Measurements from ENCODE around the gene RPTOR. TPM values are rescaled to one million over a fixed set of nuclear protein-coding genes. Genes with fewer than 3 reads are reported as not detected.
"Not testable (repeated sequence)": the region's sequence is repeated elsewhere in the genome, so short reads cannot be mapped to it uniquely, and the experiment has no call there.

Gene RPTOR
- total and polyA plus RNA-seq, 3 experiments from 2014 or later, result 7.9 to 69.4 (median 63.9) TPM

DNA sequence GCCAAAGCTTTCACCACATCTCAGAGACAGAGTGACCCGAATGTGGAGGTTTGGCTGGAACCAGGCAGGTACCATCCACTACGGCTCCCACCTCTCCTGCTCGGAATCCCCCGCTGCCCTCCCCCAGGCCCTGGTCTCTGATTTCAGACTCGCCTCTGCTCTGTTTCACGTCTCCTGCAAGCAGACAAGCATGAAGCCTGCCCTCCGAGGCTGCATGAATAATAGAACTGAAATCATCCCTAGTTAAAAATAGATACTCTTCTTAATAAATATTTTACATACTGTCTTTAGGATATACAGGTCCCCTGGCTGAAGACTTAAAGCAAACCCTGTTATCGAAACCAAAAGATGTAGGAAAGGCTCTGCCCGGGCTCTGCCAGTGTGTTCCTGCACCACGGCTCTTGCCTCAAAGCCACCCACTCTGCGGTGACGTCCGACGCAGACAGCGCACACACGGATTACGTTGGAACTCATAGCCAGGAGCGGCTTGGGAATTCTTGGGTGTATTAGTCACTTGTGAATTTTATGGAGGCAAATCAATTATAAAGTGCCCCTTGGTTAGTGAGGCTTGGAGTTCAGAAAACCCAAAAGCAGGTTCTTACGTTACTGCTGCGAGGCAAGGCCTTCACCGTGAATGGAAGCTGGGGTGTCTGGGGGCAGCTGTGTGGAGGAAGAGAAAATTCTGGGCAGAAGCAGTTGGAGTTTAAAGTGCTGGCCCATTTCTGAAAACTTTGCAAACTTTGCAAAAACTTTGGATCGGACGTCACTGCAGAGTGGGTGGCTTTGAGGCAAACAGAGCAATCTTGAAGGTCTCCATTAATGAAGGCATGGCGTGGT is 42.7 kb upstream of the RPTOR start:
- H3K4me1 ChIP-seq (ENCODE audit: insufficient read depth, low read length), result no peaks in the 10 kb centered on the region
- H3K4me3 ChIP-seq (ENCODE audit: low read length), result no peak overlapping the region
- H3K27ac Mint-ChIP-seq, result no peak overlapping the region
- no peaks in the 10 kb centered on the region for H3K9me3 ChIP-seq (ENCODE audit: low read length)
- ChIA-PET POLR2A (no interaction called here), CTCF (no interaction called here)
- DNase-seq, result no peak
- H3K36me3 ChIP-seq (ENCODE audit: insufficient read depth, low read length), result no peaks in the 10 kb centered on the region
- H3K4me1 Mint-ChIP-seq, result peaks cover 4 to 10% (median 7%) of the 10 kb centered on the region in 3 donors
- no peaks in the 10 kb centered on the region for H3K27me3 ChIP-seq (ENCODE audit: insufficient read depth, low read length, poor library complexity, severe bottlenecking)
- H3K4me3 Mint-ChIP-seq, result no peak overlapping the region
- H3K9me3 Mint-ChIP-seq, result no peaks in the 10 kb centered on the region
- no peaks in the 10 kb centered on the region for H3K36me3 Mint-ChIP-seq
- peaks cover 14 to 37% of the 10 kb centered on the region in 2 donors for H3K27me3 Mint-ChIP-seq
- no peak overlapping the region for H3K27ac ChIP-seq (ENCODE audit: low read depth, low read length)

DNA sequence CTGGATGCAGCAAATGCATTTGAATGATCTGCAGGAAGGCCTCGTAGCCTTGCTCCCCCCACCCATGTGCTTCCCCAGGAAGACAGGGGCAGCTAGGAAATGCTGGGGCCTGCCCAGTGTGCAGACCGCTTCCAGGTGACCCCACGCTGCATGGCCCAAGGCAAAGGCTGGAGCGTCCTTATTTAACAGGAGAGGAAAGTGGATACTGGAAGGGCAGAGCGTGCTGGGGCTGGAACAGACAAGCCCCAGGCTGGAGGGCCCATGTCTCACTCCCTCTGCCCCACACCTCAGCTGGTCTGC is 42.1 kb upstream of the RPTOR start:
- no peaks in the 10 kb centered on the region for H3K4me1 ChIP-seq (ENCODE audit: insufficient read depth, low read length)
- peaks cover 0 to 6% (median 3%) of the 10 kb centered on the region in 3 donors for H3K4me1 Mint-ChIP-seq
- H3K4me3 ChIP-seq (ENCODE audit: low read length), result no peak overlapping the region
- no peak overlapping the region for H3K27ac ChIP-seq (ENCODE audit: low read depth, low read length)
- no peaks in the 10 kb centered on the region for H3K36me3 ChIP-seq (ENCODE audit: insufficient read depth, low read length)
- ChIA-PET POLR2A (no interaction called here), CTCF (no interaction called here)
- DNase-seq, result no peak
- H3K4me3 Mint-ChIP-seq, result no peak overlapping the region
- H3K27me3 ChIP-seq (ENCODE audit: insufficient read depth, low read length, poor library complexity, severe bottlenecking), result no peaks in the 10 kb centered on the region
- H3K9me3 ChIP-seq (ENCODE audit: low read length), result no peaks in the 10 kb centered on the region
- H3K36me3 Mint-ChIP-seq, result no peaks in the 10 kb centered on the region
- H3K27me3 Mint-ChIP-seq, result peaks cover 14 to 34% of the 10 kb centered on the region in 2 donors
- H3K9me3 Mint-ChIP-seq, result no peaks in the 10 kb centered on the region
- no peak overlapping the region for H3K27ac Mint-ChIP-seq

DNA sequence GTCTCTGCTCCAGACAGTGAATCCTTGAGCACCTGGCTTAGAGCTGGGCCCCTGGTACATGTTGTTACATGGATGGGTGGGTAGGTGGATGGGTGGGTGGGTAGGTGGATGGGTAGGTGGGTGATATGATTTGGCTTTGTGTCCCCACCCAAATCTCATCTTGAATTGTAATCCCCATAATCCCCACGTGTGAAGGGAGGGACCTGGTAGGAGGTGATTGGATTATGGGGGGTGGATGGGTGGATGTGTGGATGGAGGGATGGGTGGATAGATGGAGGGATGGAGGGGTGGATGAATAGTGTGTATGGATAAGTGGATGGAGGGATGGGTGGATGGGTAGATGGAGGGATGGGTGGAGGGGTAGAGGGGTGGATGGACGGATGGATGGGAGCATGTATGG is 41.6 kb upstream of the RPTOR start:
- H3K36me3 ChIP-seq (ENCODE audit: insufficient read depth, low read length), result no peaks in the 10 kb centered on the region
- DNase-seq, result no peak
- no peak overlapping the region for H3K27ac ChIP-seq (ENCODE audit: low read depth, low read length)
- H3K4me3 Mint-ChIP-seq, result no peak overlapping the region
- no peaks in the 10 kb centered on the region for H3K36me3 Mint-ChIP-seq
- H3K9me3 ChIP-seq (ENCODE audit: low read length), result no peaks in the 10 kb centered on the region
- peaks cover 0 to under 1% (median 0%) of the 10 kb centered on the region in 3 donors for H3K4me1 Mint-ChIP-seq
- H3K27ac Mint-ChIP-seq, result no peak overlapping the region
- CTCF ChIA-PET, result no interaction called here
- peaks cover 14 to 29% of the 10 kb centered on the region in 2 donors for H3K27me3 Mint-ChIP-seq
- no peaks in the 10 kb centered on the region for H3K4me1 ChIP-seq (ENCODE audit: insufficient read depth, low read length)
- H3K4me3 ChIP-seq (ENCODE audit: low read length), result no peak overlapping the region
- H3K9me3 Mint-ChIP-seq, result no peaks in the 10 kb centered on the region
- no peaks in the 10 kb centered on the region for H3K27me3 ChIP-seq (ENCODE audit: insufficient read depth, low read length, poor library complexity, severe bottlenecking)
- POLR2A ChIA-PET, result no interaction called here

DNA sequence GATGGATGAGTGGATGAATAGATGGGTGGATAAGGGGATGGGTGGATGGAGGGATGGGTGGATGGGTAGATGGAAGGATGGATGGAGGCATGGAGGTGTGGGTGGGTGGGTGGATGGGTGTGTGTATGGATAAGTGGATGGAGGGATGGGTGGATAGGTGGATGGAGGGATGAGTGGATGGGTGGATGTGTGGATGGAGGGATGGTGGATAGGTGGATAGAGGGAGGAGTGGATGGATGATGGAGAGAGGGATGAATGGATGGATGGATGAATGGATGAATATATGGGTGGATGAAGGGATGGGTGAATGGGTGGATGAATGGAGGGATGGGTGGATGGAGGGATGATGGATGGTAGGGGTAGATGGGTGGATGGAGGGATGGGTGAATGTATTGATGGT is 40.7 kb upstream of the RPTOR start:
- CTCF ChIA-PET, result no interaction called here
- H3K36me3 ChIP-seq (ENCODE audit: insufficient read depth, low read length), result no peaks in the 10 kb centered on the region

DNA sequence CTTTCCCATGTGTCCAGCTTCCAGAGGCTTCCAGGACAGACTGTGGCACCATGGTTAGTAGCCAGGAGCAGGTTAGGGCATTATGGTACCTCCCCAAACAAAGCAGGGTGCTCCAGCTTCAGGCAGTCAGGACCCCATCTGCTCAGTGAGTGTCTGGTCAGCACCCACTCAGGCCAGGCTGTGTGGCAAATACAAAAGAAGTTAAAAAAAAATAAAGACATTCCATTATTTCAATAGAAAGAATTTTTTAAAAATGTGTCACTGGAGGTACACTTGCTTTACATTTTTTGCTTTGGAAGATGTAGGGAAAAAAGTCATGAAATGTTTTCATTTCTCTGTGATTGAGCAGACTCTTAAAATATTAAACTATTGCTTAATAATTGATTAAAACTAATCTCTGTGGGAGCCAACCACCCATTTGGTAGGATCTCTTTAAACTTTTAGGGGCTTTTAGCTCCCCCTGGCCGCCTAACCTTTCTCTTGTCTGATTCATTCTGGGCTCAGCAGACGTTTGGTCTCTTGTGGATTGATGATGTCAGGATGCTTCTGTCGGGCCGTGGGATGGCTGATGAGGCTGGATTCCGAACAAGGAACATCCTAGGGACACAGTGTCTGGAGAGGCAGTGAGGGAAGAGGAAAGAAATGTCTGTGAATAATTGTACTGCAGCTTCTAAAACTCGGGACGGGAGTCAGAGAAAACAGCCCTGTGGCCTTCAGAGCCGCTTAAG is 39.8 kb upstream of the RPTOR start:
- Histone ChIP-seq H3K27ac (ENCODE audit: low read depth, low read length) (no peak overlapping the region), H3K4me3 (ENCODE audit: low read length) (no peak overlapping the region), H3K9me3 (ENCODE audit: low read length) (no peaks in the 10 kb centered on the region), H3K36me3 (ENCODE audit: insufficient read depth, low read length) (no peaks in the 10 kb centered on the region), H3K4me1 (ENCODE audit: insufficient read depth, low read length) (no peaks in the 10 kb centered on the region), H3K27me3 (ENCODE audit: insufficient read depth, low read length, poor library complexity, severe bottlenecking) (no peaks in the 10 kb centered on the region)
- H3K36me3 Mint-ChIP-seq, result no peaks in the 10 kb centered on the region
- POLR2A ChIA-PET, result no interaction called here
- no peaks in the 10 kb centered on the region for H3K9me3 Mint-ChIP-seq
- CTCF ChIA-PET, result no interaction called here
- H3K27ac Mint-ChIP-seq, result no peak overlapping the region
- H3K4me3 Mint-ChIP-seq, result no peak overlapping the region
- peaks cover 12 to 25% of the 10 kb centered on the region in 2 donors for H3K27me3 Mint-ChIP-seq
- DNase-seq, result no peak
- no peaks in the 10 kb centered on the region for H3K4me1 Mint-ChIP-seq

More for the DNA sequence above, 40.7 kb upstream of the RPTOR start:
- POLR2A ChIA-PET, result no interaction called here
- no peak overlapping the region for H3K4me3 Mint-ChIP-seq
- no peaks in the 10 kb centered on the region for H3K27me3 ChIP-seq (ENCODE audit: insufficient read depth, low read length, poor library complexity, severe bottlenecking)
- no peak overlapping the region for H3K27ac Mint-ChIP-seq
- no peaks in the 10 kb centered on the region for H3K4me1 ChIP-seq (ENCODE audit: insufficient read depth, low read length)
- no peaks in the 10 kb centered on the region for H3K4me1 Mint-ChIP-seq
- no peak overlapping the region for H3K4me3 ChIP-seq (ENCODE audit: low read length)
- H3K36me3 Mint-ChIP-seq, result no peaks in the 10 kb centered on the region
- no peaks in the 10 kb centered on the region for H3K9me3 Mint-ChIP-seq
- H3K27ac ChIP-seq (ENCODE audit: low read depth, low read length), result no peak overlapping the region
- H3K9me3 ChIP-seq (ENCODE audit: low read length), result no peaks in the 10 kb centered on the region
- no peak for DNase-seq
- peaks cover 14 to 30% of the 10 kb centered on the region in 2 donors for H3K27me3 Mint-ChIP-seq

DNA sequence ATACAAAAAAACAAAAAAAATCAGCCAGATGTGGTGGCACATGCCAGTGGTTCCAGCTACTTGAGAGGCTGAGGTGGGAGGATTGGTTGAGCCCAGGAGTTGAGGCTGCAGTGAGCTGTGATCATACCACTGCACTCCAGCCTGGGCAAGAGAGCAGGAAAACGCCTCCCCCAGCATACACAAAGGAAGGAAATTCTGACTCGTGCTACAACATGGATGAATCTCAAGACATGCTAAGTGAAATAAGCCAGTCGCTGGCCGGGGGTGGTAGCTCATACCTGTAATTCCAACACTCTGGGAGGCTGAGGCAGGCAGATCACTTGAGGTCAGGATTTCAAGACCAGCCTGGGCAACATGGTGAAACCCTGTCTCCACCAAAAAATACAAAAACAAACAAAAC is 37.5 kb upstream of the RPTOR start:
- H3K9me3 Mint-ChIP-seq; H3K4me1 ChIP-seq (ENCODE audit: insufficient read depth, low read length); DNase-seq; POLR2A ChIA-PET; H3K36me3 ChIP-seq (ENCODE audit: insufficient read depth, low read length); H3K27ac Mint-ChIP-seq; H3K36me3 Mint-ChIP-seq; H3K4me3 ChIP-seq (ENCODE audit: low read length); H3K27me3 ChIP-seq (ENCODE audit: insufficient read depth, low read length, poor library complexity, severe bottlenecking); H3K4me3 Mint-ChIP-seq; H3K9me3 ChIP-seq (ENCODE audit: low read length); H3K4me1 Mint-ChIP-seq; H3K27ac ChIP-seq (ENCODE audit: low read depth, low read length): not testable (repeated sequence)
- peaks cover 9 to 10% of the 10 kb centered on the region in 2 donors for H3K27me3 Mint-ChIP-seq
- CTCF ChIA-PET, result interaction anchor here (2.0 kb wide), 1 partner anchor 80 kb away, joined by 5 read pairs; no protein-coding TSS in a partner anchor

DNA sequence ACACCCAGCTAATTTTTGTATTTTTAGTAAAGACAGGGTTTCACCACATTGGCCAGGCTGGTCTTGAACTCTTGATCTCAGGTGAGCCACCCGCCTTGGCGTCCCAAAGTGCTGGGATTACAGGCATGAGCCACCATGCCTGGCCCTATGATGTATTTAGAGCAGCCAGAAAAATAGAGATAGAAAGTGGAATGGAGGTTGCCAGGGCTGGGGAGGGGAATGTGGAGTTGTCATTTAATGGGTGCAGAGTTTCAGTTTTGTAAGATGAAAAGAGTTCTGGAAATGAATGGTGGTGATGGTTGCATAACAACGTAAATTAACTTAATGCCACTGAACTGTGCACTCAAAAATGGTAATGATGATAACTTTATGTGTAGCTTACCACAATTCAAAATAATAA is 36.7 kb upstream of the RPTOR start:
- Mint-ChIP-seq H3K9me3 (no peaks in the 10 kb centered on the region), H3K36me3 (no peaks in the 10 kb centered on the region), H3K27ac (no peak overlapping the region), H3K4me1 (no peaks in the 10 kb centered on the region), H3K4me3 (no peak overlapping the region), H3K27me3 (peaks cover 7 to 8% of the 10 kb centered on the region in 2 donors)
- Histone ChIP-seq H3K36me3 (ENCODE audit: insufficient read depth, low read length) (no peaks in the 10 kb centered on the region), H3K4me1 (ENCODE audit: insufficient read depth, low read length) (no peaks in the 10 kb centered on the region), H3K9me3 (ENCODE audit: low read length) (no peaks in the 10 kb centered on the region), H3K27ac (ENCODE audit: low read depth, low read length) (no peak overlapping the region), H3K4me3 (ENCODE audit: low read length) (no peak overlapping the region), H3K27me3 (ENCODE audit: insufficient read depth, low read length, poor library complexity, severe bottlenecking) (no peaks in the 10 kb centered on the region)
- CTCF ChIA-PET, result interaction anchor here (2.0 kb wide), 1 partner anchor 81 kb away, joined by 5 read pairs; no protein-coding TSS in a partner anchor
- no peak for DNase-seq
- POLR2A ChIA-PET, result no interaction called here

DNA sequence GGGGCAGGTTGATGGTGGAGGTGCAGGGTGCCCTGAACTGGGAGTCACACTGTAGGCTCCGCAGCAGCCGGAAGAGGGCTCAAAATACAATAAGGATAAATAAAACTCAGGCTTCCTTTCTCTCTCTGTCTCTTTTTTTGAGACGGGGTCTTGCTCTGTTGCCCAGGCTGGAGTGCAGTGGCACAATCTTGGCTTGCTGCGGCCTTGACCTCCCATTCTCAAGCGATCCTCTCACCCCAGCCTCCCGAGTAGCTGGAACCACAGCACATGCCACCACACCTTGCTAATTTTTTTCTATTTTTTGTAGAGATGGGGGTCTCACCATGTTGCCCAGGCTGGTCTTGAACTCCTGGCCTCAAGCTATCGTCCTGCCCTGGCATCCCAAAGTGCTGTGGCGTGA is 35.3 kb upstream of the RPTOR start:
- no peaks in the 10 kb centered on the region for H3K4me1 ChIP-seq (ENCODE audit: insufficient read depth, low read length)
- POLR2A ChIA-PET, result no interaction called here
- peaks cover 6 to 14% of the 10 kb centered on the region in 2 donors for H3K27me3 Mint-ChIP-seq
- H3K9me3 Mint-ChIP-seq, result no peaks in the 10 kb centered on the region
- H3K4me3 Mint-ChIP-seq, result no peak overlapping the region
- H3K27me3 ChIP-seq (ENCODE audit: insufficient read depth, low read length, poor library complexity, severe bottlenecking), result no peaks in the 10 kb centered on the region
- H3K4me1 Mint-ChIP-seq, result no peaks in the 10 kb centered on the region
- H3K4me3 ChIP-seq (ENCODE audit: low read length), result no peak overlapping the region
- no peaks in the 10 kb centered on the region for H3K9me3 ChIP-seq (ENCODE audit: low read length)
- H3K36me3 Mint-ChIP-seq, result no peaks in the 10 kb centered on the region
- H3K36me3 ChIP-seq (ENCODE audit: insufficient read depth, low read length), result no peaks in the 10 kb centered on the region
- CTCF ChIA-PET, result no interaction called here
- no peak overlapping the region for H3K27ac ChIP-seq (ENCODE audit: low read depth, low read length)
- H3K27ac Mint-ChIP-seq, result peak overlapping the region in 1 of 8 donors; percentile 74
- DNase-seq, result no peak

Measured in CD8-positive, alpha-beta memory T cell (primary cell).